HL-60/S4 (cell line): Measurements from ENCODE around the gene FUS.

ENCODE experiments used
- in situ Hi-C: fragments of 300-500 bp; cut with MboI; formaldehyde crosslinking; loops from 2 replicates; pipeline ENCODE4 v1.14.3; 2022; ENCODE audit warnings: low sequenced_read_pairs

Gene FUS

GRCh38 chr16:31224092-31224955, 44.4 kb downstream of the FUS start:
- in situ Hi-C loops, result no loop called here

GRCh38 chr16:31225193-31225592, 45.3 kb downstream of the FUS start:
- in situ Hi-C loops, result no loop called here

- in situ Hi-C loops, result no loop called here
Measured at GRCh38 chr16:31228206-31228605, 48.3 kb downstream of the FUS start.

GRCh38 chr16:31229501-31229900, 49.6 kb downstream of the FUS start:
- in situ Hi-C loops, result no loop called here

DNA sequence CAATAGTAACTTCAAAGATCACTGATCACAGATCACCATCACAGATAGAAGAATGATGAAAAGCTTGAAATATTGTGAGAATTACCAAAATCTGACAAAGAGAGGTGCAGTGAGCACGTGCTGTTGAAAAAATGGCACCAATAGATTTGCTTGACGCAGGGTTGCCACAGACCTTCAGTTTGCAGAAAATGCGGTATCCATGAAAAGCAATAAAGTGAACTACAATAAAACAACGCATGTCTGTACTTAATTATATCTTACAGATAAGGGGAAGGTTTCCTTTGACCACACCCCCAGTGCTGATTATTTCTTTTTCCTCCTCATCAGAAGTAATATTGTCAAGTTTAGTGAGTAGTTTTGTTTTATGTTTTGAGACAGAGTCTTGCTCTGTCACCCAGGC, 58.1 kb downstream of the FUS start:
- in situ Hi-C loops, result no loop called here
